HepG2 (cell line): ENCODE data around the gene PLPPR3. TPM values are rescaled to one million over a fixed set of nuclear protein-coding genes. Genes with fewer than 3 reads are reported as not detected.
A peak's percentile ranks its signal among the peaks of the same experiment; 100 is the strongest.

Source experiments
- ATAC-seq: fragments of 200-7000 bp; cut with Tn5 transposase; 3 replicates; pipeline ENCODE4 v1.9.1; 2020; ENCODE audit warnings: mild to moderate bottlenecking, moderate library complexity
- BruUV-seq: library from RNA; stranded (reverse); fragments of 400-500 nt; replicated peaks from 2 replicates; lab custom pipeline; 2021; lab: Mats Ljungman, UMichigan
- CTCF ChIA-PET: fragments of 300-600 bp; formaldehyde crosslinking; extraction: SDS; loops from one replicate; lab custom pipeline; 2021; ENCODE audit warnings: low total read pairs, inconsistent platforms, low intra/inter-chr PET ratio; lab: Yijun Ruan, JAX
- POLR2A ChIA-PET: fragments of 350-600 bp; sonication (Branson Sonifier 250); formaldehyde crosslinking; loops from one replicate; lab custom pipeline; 2020; ENCODE audit warnings: antibody characterized with exemption, inconsistent platforms; lab: Yijun Ruan, JAX
- DNase-seq: peaks from one replicate; pipeline ENCODE4 v3.0.0-alpha.2; 2015; ENCODE audit warnings: low spot score
- FAIRE-seq: peaks from 3 replicates; lab custom pipeline; 2011; peaks lifted over from hg19 to GRCh38; lab: Jason Lieb, UNC
- H2AFZ ChIP-seq: one replicate; pipeline ENCODE4 v1.6.1; 2011; ENCODE audit warnings: low read length, inconsistent platforms
- H3K27ac ChIP-seq: fragments of 300-600 bp; 3 replicates; pipeline ENCODE4 v1.8.0; 2011; ENCODE audit warnings: mixed run types, mild to moderate bottlenecking, mixed read lengths, low read length, inconsistent platforms; ENCODE audit not compliant: insufficient read depth; ENCODE audit errors: extremely low read length
- H3K27me3 ChIP-seq, 2 experiments: fragments of 200-600 bp in 1 of 2; 2 replicates in 1 of 2; 3 replicates in 1 of 2; pipeline versions ENCODE4 v1.6.0 to v1.8.0; 2011; ENCODE audit warnings: low read length in 2 of 2, mild to moderate bottlenecking in 2 of 2, moderate library complexity in 2 of 2, inconsistent platforms in 1 of 2; ENCODE audit not compliant: insufficient read depth in 2 of 2, control insufficient read depth in 1 of 2
- H3K36me3 ChIP-seq, 2 experiments: fragments of 200-600 bp in 1 of 2; replicated peaks in 1 of 2; 2 replicates in 1 of 2; 3 replicates in 1 of 2; pipeline versions ENCODE4 v1.5.1 to v1.8.0; 2011; ENCODE audit warnings: low read length in 2 of 2, inconsistent platforms in 1 of 2; ENCODE audit not compliant: insufficient read depth in 2 of 2, control insufficient read depth in 1 of 2
- H3K4me1 ChIP-seq: 2 replicates; pipeline ENCODE4 v1.5.1; 2012; ENCODE audit warnings: low read length, inconsistent platforms; ENCODE audit not compliant: insufficient read depth
- H3K4me2 ChIP-seq: 2 replicates; pipeline ENCODE4 v1.6.0; 2011; ENCODE audit warnings: low read depth, low read length, inconsistent platforms
- H3K4me3 ChIP-seq, 3 experiments: fragments of 200-600 bp in 1 of 3; sonication (generic), shearing (Covaris generic) in 1 of 3; replicated peaks in 1 of 3; 2 replicates each; pipeline ENCODE4 v1.5.1; 2011 to 2016; ENCODE audit warnings: low read length in 3 of 3, inconsistent platforms in 2 of 3, low read depth in 2 of 3, mild to moderate bottlenecking in 2 of 3, control low read depth in 1 of 3, mixed read lengths in 1 of 3; ENCODE audit not compliant: insufficient read depth in 1 of 3
- H3K79me2 ChIP-seq: one replicate; pipeline ENCODE4 v1.6.1; 2011; ENCODE audit warnings: low read length, inconsistent platforms; ENCODE audit not compliant: insufficient read depth
- H3K9ac ChIP-seq: 2 replicates; pipeline ENCODE4 v1.6.0; 2011; ENCODE audit warnings: mild to moderate bottlenecking, low read depth, low read length, inconsistent platforms; ENCODE audit not compliant: insufficient read depth
- H3K9me3 ChIP-seq: 2 replicates; pipeline ENCODE4 v1.5.1; 2012; ENCODE audit warnings: mild to moderate bottlenecking, low read length
- H4K20me1 ChIP-seq: 2 replicates; pipeline ENCODE4 v1.6.0; 2011; ENCODE audit warnings: inconsistent platforms, mild to moderate bottlenecking, low read length, moderate library complexity; ENCODE audit not compliant: insufficient read depth
- CENPT ChIP-seq: sonication (generic); formaldehyde crosslinking; IDR thresholded peaks from 2 replicates; pipeline ENCODE4 v1.8.0; 2022; ENCODE audit warnings: low read depth, mild to moderate bottlenecking, moderate library complexity, missing genetic modification reagents
- IRX3 ChIP-seq: sonication (generic); formaldehyde crosslinking; IDR thresholded peaks from 2 replicates; pipeline ENCODE4 v1.8.1; 2023; ENCODE audit warnings: mild to moderate bottlenecking, low read depth, missing genetic modification reagents, borderline replicate concordance
- JARID2 ChIP-seq: sonication (generic); formaldehyde crosslinking; IDR thresholded peaks from 2 replicates; pipeline ENCODE4 v1.8.1; 2023; ENCODE audit warnings: missing genetic modification reagents, inconsistent platforms; ENCODE audit not compliant: insufficient replicate concordance
- ONECUT2 ChIP-seq: sonication (generic); formaldehyde crosslinking; IDR thresholded peaks from 2 replicates; pipeline ENCODE4 v1.4.0; 2020; ENCODE audit warnings: missing genetic modification reagents
- ZKSCAN8 ChIP-seq: IDR thresholded peaks from 2 replicates; pipeline ENCODE4 v1.6.1; 2016; ENCODE audit warnings: borderline replicate concordance, missing genetic modification reagents, missing compliant biosample characterization
- ZNF121 ChIP-seq: sonication (generic); formaldehyde crosslinking; IDR thresholded peaks from 2 replicates; pipeline ENCODE4 v1.5.0; 2020; ENCODE audit warnings: mild to moderate bottlenecking, missing genetic modification reagents
- ZSCAN25 ChIP-seq: sonication (generic); formaldehyde crosslinking; IDR thresholded peaks from 2 replicates; pipeline ENCODE4 v1.8.0; 2022; ENCODE audit warnings: mild to moderate bottlenecking, missing genetic modification reagents
- WGBS: methylation state at CpG from one replicate; pipeline ENCODE4 v1.1.6; 2017; ENCODE audit warnings: low lambda C conversion rate; 5-methylcytosine and 5-hydroxymethylcytosine counted together
- in situ Hi-C: cut with HindIII; loops from 2 replicates; pipeline ENCODE4 v1.10.0; 2017; ENCODE audit warnings: low pct_unique_long_range_greater_than_20kb; ENCODE audit not compliant: extremely low pct_ligation_motif_present
- intact Hi-C: fragments of 100-400 bp; cut with micrococcal nuclease; formaldehyde crosslinking; loops from one replicate; pipeline ENCODE4 v1.10.0; 2022; ENCODE audit not compliant: unreplicated experiment
- polyA plus RNA-seq, 8 experiments: library from polyadenylated mRNA; depleted of rRNA in 3 of 8; stranded (reverse) in 7 of 8; unstranded in 1 of 8; fragments of >200 nt; fragmentation: Illumina TruSeq in 4 of 8; extraction: Trizol in 4 of 8; gene quantifications; 2 replicates each; pipeline versions ENCODE4 v1.2.1 to v1.2.3, GENCODE V29; 2011 to 2016; ENCODE audit warnings: low read depth in 4 of 8, missing spikeins in 1 of 8, mixed read lengths in 1 of 8; ENCODE audit not compliant: insufficient read depth in 1 of 8
- total RNA-seq, 5 experiments: library from RNA; depleted of rRNA; stranded (reverse); fragments of >200 nt; fragmentation: Illumina TruSeq; extraction: Trizol; gene quantifications; 2 replicates each; pipeline ENCODE4 v1.2.3, GENCODE V29; 2016; ENCODE audit warnings: low read depth in 1 of 5
- TF ChIP-seq, protein P1 (sequence below): IDR thresholded peaks from 2 replicates; pipeline ENCODE4 v1.4.0; 2020; ENCODE audit warnings: mild to moderate bottlenecking, missing genetic modification reagents

The PLPPR3 gene
- total and polyA plus RNA-seq, 2 of the 13 experiments (the other 11 are each of a cell fraction or from before 2014, with no cell fraction given): 0.07 to 0.16 TPM

DNA sequence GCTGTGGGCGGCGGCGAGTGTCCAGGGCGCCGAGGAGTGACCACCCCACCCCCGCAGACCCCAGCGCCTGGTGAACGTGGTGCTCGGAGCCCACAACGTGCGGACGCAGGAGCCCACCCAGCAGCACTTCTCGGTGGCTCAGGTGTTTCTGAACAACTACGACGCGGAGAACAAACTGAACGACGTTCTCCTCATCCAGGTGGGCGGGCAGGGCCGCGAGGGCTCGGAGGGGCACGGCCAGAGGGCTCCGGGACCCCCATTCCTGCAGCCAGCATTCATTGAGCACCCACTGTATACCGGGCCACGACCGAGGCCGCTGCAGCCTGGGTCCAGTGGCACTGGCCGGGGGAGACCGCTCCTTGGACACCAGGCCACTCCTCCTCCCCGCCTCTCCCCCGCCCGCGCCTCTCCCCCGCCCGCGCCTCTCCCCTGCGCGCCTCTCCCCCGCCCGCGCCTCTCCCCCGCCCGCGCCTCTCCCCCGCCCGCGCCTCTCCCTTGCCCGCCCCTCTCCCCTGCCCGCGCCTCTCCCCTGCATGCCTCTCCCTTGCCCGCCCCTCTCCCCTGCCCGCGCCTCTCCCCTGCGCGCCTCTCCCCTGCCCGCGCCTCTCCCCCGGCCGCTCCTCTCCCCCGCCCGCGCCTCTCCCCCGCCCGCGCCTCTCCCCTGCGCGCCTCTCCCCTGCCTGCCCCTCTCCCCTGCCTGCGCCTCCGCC lies 22.2 kb upstream of the PLPPR3 start:
- no TSS peak for BruUV-seq
- intact Hi-C loops (no loop called here), in situ Hi-C loops (no loop called here)
- FAIRE-seq: no peak
- H3K36me3 ChIP-seq: no peaks in the 10 kb centered on the region
- WGBS: 10% methylated on average over 25 of the region's 70 CpGs
- H3K27ac ChIP-seq: no peak overlapping the region
- no peak overlapping the region for H2AFZ ChIP-seq
- no peaks in the 10 kb centered on the region for H3K79me2 ChIP-seq
- peaks cover 29% of the 10 kb centered on the region for H3K4me1 ChIP-seq
- no peaks in the 10 kb centered on the region for H3K9me3 ChIP-seq
- H4K20me1 ChIP-seq: no peaks in the 10 kb centered on the region
- H3K4me3 ChIP-seq: peak overlapping the region in 2 of 3 experiments; percentile 19 to 64; a peak in 3 of 6 replicates
- peak overlapping the region; percentile 71 for H3K4me2 ChIP-seq
- POLR2A ChIA-PET: no interaction called here
- DNase-seq: no peak
- TF ChIP-seq ZKSCAN8 (CRISPR knock-in tag) (peak; percentile 96), ZSCAN25 (CRISPR knock-in tag) (peak; percentile 95; the same call in 1 of the 2 replicates), ONECUT2 (CRISPR knock-in tag) (no peak), CENPT (CRISPR knock-in tag) (no peak), JARID2 (no peak), IRX3 (CRISPR knock-in tag) (no peak), ZNF121 (0 out of 2 replicates have a peak, but pooled peaks have one; percentile 2)
- TF ChIP-seq, protein P1, sequence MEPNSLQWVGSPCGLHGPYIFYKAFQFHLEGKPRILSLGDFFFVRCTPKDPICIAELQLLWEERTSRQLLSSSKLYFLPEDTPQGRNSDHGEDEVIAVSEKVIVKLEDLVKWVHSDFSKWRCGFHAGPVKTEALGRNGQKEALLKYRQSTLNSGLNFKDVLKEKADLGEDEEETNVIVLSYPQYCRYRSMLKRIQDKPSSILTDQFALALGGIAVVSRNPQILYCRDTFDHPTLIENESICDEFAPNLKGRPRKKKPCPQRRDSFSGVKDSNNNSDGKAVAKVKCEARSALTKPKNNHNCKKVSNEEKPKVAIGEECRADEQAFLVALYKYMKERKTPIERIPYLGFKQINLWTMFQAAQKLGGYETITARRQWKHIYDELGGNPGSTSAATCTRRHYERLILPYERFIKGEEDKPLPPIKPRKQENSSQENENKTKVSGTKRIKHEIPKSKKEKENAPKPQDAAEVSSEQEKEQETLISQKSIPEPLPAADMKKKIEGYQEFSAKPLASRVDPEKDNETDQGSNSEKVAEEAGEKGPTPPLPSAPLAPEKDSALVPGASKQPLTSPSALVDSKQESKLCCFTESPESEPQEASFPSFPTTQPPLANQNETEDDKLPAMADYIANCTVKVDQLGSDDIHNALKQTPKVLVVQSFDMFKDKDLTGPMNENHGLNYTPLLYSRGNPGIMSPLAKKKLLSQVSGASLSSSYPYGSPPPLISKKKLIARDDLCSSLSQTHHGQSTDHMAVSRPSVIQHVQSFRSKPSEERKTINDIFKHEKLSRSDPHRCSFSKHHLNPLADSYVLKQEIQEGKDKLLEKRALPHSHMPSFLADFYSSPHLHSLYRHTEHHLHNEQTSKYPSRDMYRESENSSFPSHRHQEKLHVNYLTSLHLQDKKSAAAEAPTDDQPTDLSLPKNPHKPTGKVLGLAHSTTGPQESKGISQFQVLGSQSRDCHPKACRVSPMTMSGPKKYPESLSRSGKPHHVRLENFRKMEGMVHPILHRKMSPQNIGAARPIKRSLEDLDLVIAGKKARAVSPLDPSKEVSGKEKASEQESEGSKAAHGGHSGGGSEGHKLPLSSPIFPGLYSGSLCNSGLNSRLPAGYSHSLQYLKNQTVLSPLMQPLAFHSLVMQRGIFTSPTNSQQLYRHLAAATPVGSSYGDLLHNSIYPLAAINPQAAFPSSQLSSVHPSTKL: no peak
- no peak; the same call in 2 of the 3 replicates for ATAC-seq
- peaks cover 18 to 73% of the 10 kb centered on the region in 2 experiments for H3K27me3 ChIP-seq
- no peak overlapping the region for H3K9ac ChIP-seq
- CTCF ChIA-PET: no interaction called here
